ENCODE data around the gene TBCB. TPM values are rescaled to one million over a fixed set of nuclear protein-coding genes. Genes with fewer than 3 reads are reported as not detected.

Gene TBCB
- total RNA-seq, 2 donors from 2014 or later: 119 to 212 TPM

DNA sequence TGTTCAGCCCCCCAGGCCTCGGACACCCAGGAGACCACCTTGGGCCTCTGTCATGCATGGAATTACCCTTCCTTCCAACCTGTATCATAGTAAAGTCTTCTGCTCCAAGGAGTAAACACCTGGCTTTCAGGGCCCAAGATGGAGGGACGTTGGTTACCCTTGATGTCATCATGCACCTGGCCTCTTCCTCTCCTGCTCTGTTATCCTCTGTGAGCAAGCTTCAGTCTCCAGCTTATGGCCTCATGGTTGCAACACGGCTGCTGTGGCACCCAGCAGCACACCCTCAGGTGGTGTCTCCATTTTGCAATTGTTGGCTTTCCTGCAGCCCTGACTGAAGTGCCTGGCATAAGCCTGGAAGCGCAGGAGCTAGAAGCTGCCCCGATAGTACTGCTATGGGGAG is 8.3 kb upstream of the TBCB start:
- Histone ChIP-seq H3K36me3 (no peaks in the 10 kb centered on the region), H3K27me3 (replicated peaks; ENCODE audit: insufficient read depth) (no peaks in the 10 kb centered on the region)
- TF ChIP-seq, protein P1, sequence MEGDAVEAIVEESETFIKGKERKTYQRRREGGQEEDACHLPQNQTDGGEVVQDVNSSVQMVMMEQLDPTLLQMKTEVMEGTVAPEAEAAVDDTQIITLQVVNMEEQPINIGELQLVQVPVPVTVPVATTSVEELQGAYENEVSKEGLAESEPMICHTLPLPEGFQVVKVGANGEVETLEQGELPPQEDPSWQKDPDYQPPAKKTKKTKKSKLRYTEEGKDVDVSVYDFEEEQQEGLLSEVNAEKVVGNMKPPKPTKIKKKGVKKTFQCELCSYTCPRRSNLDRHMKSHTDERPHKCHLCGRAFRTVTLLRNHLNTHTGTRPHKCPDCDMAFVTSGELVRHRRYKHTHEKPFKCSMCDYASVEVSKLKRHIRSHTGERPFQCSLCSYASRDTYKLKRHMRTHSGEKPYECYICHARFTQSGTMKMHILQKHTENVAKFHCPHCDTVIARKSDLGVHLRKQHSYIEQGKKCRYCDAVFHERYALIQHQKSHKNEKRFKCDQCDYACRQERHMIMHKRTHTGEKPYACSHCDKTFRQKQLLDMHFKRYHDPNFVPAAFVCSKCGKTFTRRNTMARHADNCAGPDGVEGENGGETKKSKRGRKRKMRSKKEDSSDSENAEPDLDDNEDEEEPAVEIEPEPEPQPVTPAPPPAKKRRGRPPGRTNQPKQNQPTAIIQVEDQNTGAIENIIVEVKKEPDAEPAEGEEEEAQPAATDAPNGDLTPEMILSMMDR (IDR thresholded peaks at IDR 0.05): no peak
- TF ChIP-seq POLR2AphosphoS5 (IDR thresholded peaks at IDR 0.05) (no peak), POLR2A (IDR thresholded peaks at IDR 0.05) (no peak)

DNA sequence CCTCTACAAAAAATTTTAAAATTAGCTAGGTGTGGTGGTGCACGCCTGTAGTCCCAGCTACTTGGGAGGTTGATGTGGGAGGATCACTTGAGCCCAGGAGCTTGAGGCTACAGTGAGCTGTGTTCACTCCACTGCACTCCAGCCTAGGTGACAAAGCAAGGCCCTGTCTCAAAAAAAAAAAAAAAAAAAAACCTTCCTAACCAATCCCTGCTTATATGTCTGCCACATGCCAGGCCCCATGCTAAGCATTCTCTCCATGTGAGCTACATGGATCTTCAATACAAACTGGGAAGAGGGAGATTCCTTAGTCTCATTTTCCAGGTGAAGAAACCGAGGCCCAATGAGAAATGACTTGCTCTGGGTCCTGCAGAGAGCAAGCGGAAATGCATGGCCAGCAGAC is 6.6 kb upstream of the TBCB start:
- Histone ChIP-seq H3K27ac (no peak overlapping the region), H3K4me1 (replicated peaks) (peaks cover under 1% of the 10 kb centered on the region), H3K4me3 (no peak overlapping the region), H3K27me3 (replicated peaks; ENCODE audit: insufficient read depth) (no peaks in the 10 kb centered on the region), H3K36me3 (no peaks in the 10 kb centered on the region), H3K9me3 (no peaks in the 10 kb centered on the region)
- TF ChIP-seq POLR2AphosphoS5 (IDR thresholded peaks at IDR 0.05): no peak
- no peak for TF ChIP-seq POLR2A (IDR thresholded peaks at IDR 0.05)
- TF ChIP-seq, protein P1 (IDR thresholded peaks at IDR 0.05): no peak
- WGBS: 94% methylated on average over 3 of the region's 3 CpGs
- no peak for DNase-seq (ENCODE audit: low spot score)
- intact Hi-C loops (cut with DNase I): no loop called here

More for the DNA sequence above, 8.3 kb upstream of the TBCB start:
- Histone ChIP-seq H3K4me1 (replicated peaks) (no peaks in the 10 kb centered on the region), H3K4me3 (no peak overlapping the region), H3K27ac (no peak overlapping the region), H3K9me3 (no peaks in the 10 kb centered on the region)
- 90% methylated on average over 5 of the region's 5 CpGs for WGBS
- intact Hi-C loops (cut with DNase I): no loop called here
- DNase-seq (ENCODE audit: low spot score): no peak

GRCh38 chr19:36110487-36111199 is 4.6 kb upstream of the TBCB start, which contains the start of gene OVOL3:
Gene OVOL3 (plus strand): TSS chr19:36111143. CDS start chr19:36111203, 60 bp downstream.
- H3K4me3 ChIP-seq: no peak within 1 kb of the TSS
- H3K9me3 ChIP-seq: no peaks in the 10 kb centered on the region
- peaks cover 4% of the 10 kb centered on the region for H3K4me1 ChIP-seq (replicated peaks)
- no peak within 1 kb of the TSS for H3K27ac ChIP-seq
- TF ChIP-seq, protein P1 (IDR thresholded peaks at IDR 0.05): no peak
- TF ChIP-seq POLR2AphosphoS5 (IDR thresholded peaks at IDR 0.05): no peak
- TF ChIP-seq POLR2A (IDR thresholded peaks at IDR 0.05): no peak
- no peaks in the 10 kb centered on the region for H3K36me3 ChIP-seq
- H3K27me3 ChIP-seq (replicated peaks; ENCODE audit: insufficient read depth): no peaks in the 10 kb centered on the region
- no peak for DNase-seq (ENCODE audit: low spot score)
- intact Hi-C loops (cut with DNase I): no loop called here
- 83% methylated on average over 1 of the region's 1 CpG for WGBS

DNA sequence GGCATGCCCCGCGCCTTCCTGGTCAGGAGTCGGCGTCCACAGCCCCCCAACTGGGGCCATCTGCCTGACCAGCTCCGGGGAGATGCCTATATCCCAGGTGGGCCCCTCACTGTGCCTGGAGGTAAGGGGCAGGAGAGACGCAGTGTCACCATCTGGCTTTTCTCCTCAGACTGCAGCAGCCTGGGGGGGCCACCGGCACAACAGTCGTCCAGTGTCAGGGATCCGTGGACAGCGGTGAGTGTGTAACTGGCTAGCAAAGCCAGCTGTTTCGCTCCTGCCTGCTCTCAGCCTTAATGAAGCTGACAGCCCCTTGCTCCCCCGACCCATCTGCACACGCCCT is 4.1 kb upstream of the TBCB start:
- Histone ChIP-seq H3K36me3 (no peaks in the 10 kb centered on the region), H3K27me3 (replicated peaks; ENCODE audit: insufficient read depth) (no peaks in the 10 kb centered on the region), H3K4me1 (replicated peaks) (peaks cover 4% of the 10 kb centered on the region), H3K9me3 (no peaks in the 10 kb centered on the region), H3K27ac (no peak overlapping the region), H3K4me3 (no peak overlapping the region)
- TF ChIP-seq POLR2AphosphoS5 (IDR thresholded peaks at IDR 0.05) (no peak), POLR2A (IDR thresholded peaks at IDR 0.05) (no peak)
- TF ChIP-seq, protein P1 (IDR thresholded peaks at IDR 0.05): no peak
- intact Hi-C loops (cut with DNase I): no loop called here
- 69% methylated on average over 13 of the region's 13 CpGs for WGBS
- DNase-seq (ENCODE audit: low spot score): no peak

DNA sequence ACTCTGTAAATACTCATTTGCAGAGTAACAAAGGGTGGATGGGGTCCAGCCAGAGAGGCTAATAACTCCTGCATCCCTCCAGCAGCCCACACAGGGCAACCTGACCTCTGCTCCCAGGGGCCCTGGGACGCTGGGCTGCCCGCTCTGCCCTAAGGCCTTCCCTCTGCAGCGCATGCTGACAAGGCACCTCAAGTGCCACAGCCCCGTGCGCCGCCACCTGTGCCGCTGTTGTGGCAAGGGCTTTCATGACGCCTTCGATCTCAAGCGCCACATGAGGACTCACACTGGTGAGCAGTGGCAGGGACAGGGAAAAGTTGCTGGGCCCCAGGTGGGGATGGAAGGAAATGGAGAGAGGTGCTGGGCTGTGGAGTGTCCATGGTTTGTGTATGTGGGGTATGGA is 2.6 kb upstream of the TBCB start:
- no peak for DNase-seq (ENCODE audit: low spot score)
- 95% methylated on average over 10 of the region's 10 CpGs for WGBS
- Histone ChIP-seq H3K4me1 (replicated peaks) (peaks cover 4% of the 10 kb centered on the region), H3K27me3 (replicated peaks; ENCODE audit: insufficient read depth) (no peaks in the 10 kb centered on the region), H3K4me3 (no peak overlapping the region), H3K27ac (no peak overlapping the region), H3K36me3 (no peaks in the 10 kb centered on the region), H3K9me3 (no peaks in the 10 kb centered on the region)
- intact Hi-C loops (cut with DNase I): no loop called here
- TF ChIP-seq, protein P1 (IDR thresholded peaks at IDR 0.05): no peak
- no peak for TF ChIP-seq POLR2AphosphoS5 (IDR thresholded peaks at IDR 0.05)
- TF ChIP-seq POLR2A (IDR thresholded peaks at IDR 0.05): no peak
